DMS79 (cell line): Measurements from ENCODE around the gene FLNC.

Source experiments
- DNase-seq: peaks from one replicate; lab custom pipeline; 2025; lab: John Stamatoyannopoulos, UW

FLNC gene

DNA sequence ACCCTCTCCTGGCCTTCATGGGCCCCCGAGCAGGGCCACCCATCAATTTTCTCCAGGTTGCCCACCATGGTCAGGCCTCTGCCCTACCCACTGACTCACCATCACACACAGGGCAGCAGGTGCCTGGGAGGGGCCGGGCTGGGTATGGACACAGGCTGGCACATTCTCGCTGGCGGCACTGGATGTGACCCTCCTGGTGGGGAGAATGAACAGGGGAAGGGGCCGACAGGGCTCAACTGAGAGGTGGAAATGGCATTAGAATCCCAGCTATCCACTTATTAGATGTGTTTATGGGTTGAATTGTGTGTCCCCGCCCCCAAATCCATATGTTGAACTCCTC, 63.9 kb downstream of the FLNC start:
- DNase-seq: no peak

DNA sequence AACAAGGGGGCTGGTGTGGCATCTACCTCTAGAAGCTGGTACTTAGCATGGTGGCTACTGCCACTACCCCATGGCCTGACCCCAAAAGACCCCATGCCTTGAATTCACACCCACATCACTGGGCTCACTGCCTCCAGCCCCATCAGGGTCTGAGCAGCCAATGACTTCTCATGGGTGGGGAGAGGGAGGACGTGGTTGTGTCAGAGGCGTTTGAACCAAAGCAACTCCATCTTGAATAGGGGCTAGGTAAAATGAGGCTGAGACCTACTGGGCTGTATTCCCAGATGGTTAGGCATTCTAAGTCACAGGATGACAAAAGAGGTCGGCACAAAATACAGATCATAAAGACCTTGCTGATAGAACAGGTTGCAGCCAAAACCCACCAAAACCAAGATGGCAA, 65.1 kb downstream of the FLNC start:
- DNase-seq: no peak

DNA sequence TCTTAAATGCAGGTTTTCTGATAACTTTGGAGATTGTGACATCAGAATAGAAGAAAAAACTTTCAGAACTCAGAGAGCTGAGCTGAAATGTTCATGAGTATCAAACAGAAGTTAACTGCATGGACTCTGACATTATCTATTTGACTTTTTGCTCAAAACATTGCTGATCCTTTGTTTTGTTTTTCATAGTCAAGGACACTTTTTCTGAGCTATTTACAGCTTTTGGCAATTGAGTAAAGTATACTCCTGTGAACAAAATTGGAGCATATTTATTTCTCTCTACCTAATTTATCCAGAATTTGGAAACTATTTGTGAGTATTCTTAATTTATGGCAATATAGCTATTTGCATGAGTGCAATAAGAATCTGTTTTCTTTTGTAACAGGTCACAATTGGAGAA, 69.2 kb downstream of the FLNC start:
- no peak for DNase-seq

DNA sequence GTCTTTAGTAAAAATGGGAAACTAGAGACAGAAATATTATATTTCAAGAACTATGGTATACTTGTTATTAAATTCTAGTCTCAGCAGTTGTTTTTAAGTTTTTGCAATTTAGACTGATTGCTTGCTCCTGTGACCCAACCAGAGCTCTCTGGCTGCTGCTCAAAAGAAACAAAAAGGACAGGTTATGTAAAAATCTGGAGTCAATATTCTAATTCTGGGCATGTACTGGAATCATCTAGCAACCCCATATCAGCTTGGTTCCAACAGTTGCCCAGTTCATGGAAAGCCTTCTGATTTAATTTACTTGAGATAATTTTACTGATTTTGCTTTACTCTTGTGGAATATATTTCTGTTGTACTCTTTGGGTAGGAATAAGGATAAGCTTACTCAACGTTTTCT, 70.0 kb downstream of the FLNC start:
- no peak for DNase-seq

DNA sequence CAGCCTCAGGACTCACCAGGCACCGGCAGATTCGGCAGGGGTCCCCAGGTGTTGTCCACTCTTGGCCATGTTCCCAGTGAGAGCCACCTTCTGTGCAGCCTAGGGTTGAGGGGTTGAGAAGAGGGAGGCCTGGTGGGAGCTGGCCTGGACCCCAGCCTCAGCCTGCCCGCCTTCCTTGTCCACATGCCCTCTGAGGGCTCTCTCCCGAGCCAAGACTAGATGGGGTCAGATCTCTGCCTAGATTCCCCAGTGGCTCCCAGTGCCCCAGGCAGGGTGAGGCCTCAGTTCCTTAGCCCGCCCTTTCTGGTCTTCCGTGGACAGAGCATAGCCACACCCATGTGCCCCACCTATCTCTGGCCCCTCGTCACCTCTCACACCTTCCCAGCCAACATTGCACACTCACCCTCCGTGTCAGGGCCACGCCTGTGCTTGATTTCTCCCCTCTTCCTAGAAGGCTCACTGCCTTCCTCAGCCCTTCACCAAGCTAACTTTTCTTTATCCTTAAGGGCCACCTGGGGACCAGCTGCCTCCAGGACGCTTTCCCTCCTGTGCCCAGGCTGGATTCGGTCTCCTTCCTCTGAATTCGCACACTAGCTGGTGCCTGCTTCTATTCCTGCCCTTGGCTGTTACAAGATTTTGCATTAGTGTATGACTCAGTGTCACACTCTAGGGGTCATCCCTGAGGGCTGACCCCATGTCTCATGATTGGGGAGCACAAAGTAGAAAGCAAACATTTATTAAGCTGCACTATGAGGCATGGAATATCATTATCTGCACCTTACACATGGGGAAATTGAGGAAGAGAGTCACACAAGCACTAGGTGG, 72.8 kb downstream of the FLNC start:
- DNase-seq: no peak

DNA sequence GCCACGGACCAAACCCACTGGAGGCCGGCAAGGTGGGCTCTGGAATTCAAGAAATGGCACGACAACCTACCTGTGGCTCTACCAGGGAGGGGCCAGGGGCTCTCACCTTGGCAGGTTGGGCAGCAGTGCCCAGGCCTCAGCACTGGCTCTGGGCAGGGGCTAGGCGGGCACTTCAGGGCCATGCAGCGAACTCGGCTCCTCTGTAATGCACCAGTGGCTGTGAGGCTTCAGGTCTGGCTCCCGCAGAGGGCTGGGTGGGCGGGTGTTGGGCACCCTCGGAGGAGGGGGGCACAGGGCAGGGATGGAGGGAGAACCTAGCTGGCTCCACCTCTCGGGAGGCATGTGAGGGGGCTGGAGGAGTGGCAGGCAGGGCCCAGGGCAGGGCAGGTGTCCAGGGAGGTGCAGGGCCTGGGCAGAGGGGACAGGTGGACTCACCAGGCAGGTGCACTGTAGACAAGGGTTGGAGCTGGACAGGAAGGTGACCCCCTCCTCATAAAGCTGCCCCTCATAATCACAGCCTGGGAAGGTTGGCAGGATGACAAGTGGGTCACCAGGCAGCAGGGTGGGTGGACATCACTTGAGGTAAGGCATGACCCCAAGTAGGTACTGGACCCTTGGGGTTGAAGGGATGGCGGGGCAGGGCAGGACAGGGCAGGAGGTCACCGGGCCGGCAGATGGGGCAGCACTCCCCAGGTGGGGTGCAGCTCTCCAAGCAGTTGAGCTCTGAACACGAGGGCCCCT, 73.6 kb downstream of the FLNC start:
- DNase-seq: no peak

DNA sequence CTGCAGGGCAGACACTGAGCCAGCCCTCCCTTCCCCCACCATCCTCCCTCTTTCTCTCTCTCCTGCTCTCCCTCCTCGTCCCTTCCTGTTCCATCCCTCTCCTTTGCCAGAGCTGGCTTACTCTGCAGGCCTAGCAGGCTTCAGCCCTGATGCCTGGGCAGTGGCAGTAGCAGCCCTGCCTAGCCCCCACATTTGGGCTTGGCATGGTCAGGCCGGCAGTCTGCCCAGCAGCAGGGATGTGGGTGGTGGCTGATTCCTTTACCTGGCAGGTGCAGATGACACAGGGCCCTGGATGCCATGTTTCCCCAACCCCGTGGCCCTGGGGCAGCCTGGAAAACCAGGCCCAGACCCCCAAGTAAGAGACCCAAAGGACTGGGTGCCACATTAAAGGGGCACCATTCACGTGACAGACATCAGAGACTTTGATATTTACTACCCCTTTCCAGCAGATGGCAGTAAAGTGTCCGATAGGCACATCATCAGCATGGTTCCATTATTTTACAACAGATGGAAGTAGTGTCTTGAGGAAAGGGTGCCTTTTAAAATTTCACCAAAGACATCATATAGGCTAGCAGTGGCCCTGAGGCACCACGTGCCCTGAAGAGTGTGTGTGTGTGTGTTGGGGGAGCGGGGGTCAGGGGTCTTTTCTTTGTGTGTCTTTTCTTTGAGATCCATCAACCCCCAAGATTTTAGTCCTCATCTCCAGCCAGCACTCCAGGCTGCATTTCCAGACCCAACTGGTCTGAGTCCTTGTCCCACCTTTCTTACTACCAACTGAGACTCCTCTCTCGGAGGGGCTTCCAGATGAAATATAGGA, 74.4 kb downstream of the FLNC start:
- DNase-seq: peak; percentile 11

DNA sequence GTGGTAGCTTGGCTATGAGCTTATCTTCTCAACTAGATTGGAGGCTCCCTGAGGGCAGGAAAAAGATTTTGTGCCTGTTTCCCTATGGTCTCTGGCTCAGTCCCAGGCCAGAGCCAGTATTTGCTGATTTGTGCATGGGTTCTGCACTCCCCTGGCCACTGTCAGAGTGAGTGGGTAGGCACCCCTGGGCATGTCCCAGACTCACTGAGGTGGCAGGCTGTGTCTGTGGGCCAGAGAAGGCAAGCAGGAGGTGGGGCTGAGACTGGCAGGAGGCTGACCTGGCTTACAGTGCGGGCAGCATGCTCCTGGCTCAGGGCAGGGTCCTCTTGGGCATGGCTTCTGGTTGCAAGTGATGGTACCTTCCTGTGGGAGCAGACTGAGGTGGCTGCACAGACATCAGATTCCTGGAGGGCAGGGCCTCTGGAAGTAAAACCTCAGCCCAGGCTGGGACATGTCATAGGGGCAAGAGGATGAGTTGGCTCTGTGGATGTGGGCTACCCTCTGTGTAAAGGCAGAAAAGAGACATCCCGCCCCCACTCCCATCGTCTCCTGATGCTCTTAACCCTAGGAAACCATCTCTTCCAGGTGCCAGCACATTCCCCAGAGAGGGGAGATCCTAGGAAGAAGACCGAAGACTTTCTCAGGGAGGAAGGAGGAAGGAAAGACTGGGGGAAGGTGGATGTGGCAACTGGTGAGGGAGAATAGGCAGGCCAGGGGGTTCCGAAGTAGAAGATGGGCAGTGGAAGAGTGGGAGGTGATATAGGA, 76.0 kb downstream of the FLNC start:
- DNase-seq: no peak

DNA sequence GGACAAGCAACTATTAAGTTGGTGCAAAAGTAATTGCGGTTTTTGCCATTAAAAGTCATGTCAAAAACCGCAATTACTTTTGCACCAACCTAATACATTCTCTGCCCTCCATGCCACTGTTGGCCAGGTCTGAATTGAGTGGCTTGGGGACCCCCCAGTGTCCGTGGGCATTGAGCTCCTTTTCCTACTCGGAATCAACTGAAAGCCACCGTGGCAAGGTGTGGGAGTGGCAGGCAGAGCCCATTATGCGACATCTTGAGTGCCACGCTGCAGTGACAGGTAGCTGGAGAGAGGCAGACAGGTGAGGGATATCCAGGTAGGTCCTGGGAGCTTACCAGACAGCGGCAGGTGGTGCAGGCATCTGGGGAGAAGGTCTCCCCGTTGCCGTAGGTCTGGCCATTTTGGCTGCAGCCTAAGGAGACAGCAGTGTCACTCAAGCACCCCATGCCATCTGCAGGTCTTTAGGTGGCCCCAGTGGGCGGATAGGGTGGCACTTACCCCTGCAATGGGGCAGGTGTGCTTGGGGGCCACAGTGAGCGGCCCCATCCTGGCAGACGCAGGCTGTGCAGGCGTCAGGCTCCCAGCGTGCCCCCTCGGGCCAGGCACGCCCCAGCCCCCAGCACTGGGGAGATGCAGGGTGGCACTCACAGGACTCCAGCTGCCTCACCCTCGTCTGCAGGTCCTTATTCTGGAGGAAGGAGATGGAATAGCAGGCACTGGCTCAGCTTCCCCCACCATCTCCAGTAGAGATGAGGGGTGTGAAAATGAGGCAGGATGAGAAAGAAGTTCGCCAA, 76.8 kb downstream of the FLNC start:
- DNase-seq: no peak
